Measurements from ENCODE around the gene DHPS.
A peak's percentile ranks its signal among the peaks of the same experiment; 100 is the strongest.
"Not testable (repeated sequence)": the region's sequence is repeated elsewhere in the genome, so short reads cannot be mapped to it uniquely, and the experiment has no call there.

DHPS gene

DNA sequence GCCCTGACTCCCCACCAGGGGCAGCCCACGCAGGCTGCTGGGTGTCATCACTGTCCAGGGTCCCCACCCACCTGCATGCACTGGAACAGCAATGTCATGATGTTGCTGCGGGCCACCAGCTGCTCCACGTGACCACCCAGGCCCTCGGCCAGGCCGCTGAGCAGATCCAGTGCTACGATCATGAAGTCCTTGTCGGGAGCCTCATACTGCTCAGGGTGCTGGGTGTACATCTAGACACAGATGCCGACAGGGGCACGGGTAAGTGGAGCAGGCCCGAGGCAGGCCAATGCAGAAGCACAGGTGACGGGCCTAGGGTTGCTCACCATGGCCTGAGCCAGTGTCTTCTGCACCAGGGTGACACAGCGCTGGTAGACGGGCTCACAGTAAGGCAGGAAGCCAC lies 23.5 kb upstream of the DHPS start:
- DNase-seq: no peak

DNA sequence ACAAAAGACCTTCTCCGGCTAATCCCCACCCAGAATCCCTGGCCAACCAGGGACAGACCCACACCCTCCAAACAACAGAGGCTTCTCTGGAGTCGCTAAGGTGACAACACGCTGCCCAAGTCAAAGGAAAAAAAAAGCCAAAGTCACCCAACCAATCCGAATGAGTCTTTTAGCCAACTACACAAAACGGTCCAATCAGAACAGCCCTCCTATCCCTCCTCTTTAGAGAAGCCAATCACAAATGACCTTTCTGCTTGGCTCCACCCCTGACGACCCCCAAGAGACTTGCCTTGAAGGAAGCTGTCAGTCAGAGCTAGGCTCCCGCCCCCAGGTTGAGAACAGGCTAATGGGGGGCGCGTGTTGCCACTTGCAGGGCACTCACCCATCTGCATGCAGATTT lies 21.4 kb upstream of the DHPS start:
- peak in 1 of 4 experiments; percentile 6 for DNase-seq

DNA sequence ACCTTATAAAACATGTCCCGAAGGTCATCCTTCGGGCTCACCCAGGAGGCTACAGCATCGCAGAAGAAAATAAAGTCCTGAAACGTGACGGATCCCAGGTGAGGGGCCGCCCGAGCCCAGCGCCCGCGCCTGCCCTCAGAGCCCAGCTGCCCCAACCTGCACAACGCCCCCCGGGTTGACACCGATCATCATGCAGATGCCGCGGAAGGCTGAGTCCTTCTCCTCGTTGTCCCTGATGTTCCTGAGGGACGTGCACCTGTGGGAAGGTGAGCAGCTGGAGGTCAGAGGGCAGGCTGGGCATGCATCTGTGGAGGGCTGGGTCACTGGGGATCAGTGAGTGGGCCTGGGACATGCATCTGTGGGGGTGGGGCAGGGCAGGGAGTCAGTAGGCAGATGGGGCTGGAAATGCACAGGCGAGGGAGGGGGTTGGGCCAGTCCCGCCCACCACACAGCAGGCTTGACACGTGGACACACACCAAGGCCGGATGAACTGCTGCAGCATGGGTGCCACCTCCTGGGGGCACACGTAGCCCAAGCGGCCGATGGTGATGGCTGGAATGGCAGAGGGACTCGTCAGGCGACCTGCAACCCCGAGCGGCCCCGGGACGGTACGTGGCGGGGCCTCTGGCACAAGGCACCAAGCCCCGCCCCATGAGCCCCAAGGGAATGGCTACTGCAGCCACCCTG lies 20.1 kb upstream of the DHPS start:
- DNase-seq: no peak

DNA sequence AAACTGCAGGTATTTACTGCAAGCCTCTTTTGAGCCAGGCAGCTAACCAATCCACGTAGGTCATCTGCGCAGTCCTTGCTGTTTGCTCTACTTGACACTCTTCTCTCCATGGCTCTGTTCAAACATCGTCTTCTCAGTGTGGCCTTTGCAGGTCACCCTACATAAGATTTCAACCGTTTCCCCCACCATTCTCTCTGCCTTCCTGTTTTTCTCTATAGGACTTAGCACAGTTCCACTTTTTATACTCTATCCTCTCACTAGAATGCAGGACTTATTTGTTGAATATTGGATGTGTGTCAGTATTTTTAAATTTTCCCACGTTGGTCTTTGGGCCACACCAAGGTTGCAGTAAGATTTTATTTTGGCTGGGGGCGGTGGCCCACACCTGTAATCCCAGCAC lies 16.5 kb upstream of the DHPS start:
- DNase-seq: no peak

DNA sequence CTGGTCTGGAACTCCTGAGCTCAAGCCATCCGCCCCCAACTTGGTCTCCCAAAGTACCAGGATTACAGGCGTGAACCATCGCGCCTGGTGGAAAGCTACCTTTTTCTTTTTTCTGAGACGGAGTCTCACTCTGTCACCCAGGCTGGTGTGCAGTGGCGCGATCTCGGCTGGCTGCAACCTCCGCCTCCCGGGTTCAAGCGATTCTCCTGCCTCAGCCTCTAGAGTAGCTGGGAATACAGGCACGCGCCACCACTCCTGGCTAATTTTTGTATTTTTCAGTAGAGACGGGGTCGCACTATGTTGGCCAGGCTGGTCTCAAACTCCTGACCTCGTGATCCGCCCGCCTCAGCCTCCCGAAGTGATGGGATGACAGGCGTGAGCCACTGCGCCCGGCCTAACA lies 15.7 kb upstream of the DHPS start:
- not testable (repeated sequence) for DNase-seq

DNA sequence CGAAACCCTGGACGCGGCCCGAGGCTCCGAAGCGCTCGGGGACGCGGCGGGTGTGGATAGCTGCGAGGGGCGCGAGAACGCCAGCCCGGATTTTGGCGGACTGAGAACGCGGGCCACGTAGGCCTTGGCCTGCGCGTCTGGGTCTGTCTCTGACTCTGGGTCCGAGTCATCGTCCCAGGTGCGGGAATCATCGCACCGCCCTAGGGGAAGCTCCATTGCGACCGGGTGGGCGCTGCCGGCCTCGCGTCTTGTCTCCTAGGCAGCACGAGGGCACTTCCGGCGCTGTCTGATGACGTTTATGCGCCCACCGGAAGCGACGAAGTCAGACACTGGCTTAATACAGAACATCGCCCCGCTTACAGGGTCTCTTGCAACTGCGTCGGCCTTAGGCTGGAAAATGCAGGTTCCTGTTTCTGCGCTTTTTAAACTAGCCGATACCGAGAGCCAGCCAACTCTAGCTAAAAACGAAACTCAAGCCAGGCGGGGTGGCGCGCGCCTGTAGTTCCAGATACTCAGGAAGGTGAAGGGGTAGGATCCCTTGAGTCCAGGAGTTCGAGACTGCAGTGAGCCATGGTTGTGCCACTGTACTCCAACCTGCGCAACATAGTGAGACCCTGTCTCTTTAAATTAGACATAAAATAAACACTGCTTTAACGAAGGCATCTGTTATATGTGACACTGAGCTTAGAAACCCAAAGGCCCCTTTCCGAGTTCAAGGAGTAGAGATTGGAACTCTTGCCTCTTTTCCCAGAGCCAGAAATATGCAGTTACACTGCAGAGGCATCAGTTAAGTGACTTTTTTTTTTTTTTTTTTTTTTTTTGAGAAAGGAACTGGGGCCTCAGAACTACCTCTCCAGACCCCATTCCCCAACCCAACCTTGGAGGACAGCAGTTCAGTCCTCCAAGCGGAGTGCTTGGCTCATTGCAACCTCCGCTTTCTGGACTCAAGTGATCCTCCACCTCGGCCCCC lies 15.0 kb upstream of the DHPS start, which contains the start of gene FBXW9:
Gene FBXW9 (minus strand): TSS at position 266 of the 970 bp plus-strand sequence. CDS start 50 bp downstream, at position 216.
- peak; percentile 97 to 99 (median 98) for DNase-seq

DNA sequence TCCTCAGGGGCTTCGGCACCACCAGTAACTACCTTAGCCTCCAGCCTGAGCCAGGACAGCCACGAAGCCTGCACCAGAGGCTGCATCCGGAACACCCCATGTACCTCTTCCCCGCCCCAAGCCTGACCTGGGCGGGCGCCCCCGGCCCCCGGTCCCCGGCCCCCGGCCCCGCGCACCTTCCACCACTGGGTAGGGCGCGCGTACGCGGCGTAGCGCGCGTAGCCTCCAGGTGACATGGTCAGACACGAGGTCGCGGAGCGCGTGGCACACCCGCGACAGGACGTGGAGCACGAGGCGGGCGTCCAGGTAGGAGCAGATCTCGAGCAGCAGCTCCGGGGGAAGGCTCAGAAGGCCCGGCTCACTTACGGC lies 14.3 kb upstream of the DHPS start:
- DNase-seq: peak in 1 of 4 experiments; percentile 18

DNA sequence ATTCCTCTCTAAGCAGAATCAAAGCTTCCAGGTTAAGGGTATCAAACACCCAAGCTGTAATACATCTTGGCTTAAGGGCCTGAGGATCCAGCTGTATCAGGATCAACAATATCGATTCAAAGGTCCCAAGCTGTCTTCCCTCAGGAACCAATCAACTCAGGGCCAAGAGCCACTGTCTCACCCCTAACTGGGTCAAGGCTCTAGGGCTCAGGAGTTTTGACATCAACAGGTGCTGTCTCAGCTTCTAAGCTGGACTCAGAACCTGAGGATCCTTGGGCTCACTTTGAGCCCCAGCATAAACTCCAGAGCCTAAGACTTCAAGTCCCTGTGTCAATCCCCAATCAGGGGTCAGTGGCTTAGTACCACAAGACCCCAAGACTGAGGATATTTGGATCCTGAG lies 13.8 kb upstream of the DHPS start:
- no peak for DNase-seq

DNA sequence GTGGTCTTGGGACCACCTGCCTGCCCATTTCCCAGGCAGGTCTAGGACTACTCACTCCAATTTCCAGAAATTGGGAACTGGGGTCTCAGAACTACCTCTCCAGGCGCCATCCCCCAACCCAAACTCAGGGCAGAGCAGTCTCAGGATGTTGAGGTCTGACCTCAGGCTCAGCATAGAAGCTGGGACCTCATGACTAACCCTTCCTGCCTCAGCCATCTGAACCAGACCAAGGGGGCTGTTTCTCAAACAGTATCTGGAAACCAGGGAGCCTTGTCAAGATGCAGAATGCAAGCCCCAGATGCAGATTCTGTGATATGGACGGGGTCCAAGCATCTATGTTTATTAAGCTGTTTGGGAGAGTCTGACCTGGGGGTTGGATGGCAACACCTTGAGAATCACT lies 13.4 kb upstream of the DHPS start:
- DNase-seq: no peak

DNA sequence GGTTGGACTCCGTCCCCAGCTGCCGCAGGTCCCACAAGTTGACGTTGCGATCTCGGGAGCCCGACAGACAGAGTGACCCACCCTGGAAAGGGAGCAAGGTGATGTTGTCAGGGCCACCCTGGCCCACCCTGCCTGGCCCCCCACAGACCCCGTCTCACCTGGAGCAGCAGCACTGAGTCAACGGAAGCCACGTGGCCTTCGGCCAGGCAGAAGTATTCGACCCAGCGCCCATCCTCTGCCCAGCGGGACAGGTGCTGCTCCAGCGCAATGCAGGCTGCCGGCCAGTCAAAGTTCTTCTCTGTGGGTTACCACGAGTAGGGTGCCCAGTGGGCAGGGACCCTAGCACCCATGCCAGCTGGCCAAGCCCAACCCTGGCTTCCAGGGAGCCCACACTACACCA lies 13.0 kb upstream of the DHPS start:
- no peak for DNase-seq

DNA sequence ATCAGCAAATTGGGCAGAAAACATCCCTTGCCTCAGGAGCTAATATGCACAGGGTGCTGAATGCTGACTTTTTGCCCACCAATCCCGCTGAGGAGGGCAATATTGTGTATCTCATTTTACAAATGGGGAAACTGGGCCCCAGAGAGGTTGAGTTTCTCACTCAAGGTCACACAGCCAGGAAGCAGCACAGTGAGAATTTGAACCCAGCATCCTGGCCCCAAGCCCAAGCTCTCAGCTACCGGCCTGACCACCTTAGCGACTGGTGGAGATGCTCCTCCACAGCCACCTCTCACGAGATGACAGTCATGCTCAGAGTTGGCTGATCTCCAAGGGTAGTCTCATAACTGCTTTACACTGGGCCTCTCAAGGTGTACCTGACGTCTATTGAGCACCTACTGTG lies 11.3 kb upstream of the DHPS start:
- no peak for DNase-seq

DNA sequence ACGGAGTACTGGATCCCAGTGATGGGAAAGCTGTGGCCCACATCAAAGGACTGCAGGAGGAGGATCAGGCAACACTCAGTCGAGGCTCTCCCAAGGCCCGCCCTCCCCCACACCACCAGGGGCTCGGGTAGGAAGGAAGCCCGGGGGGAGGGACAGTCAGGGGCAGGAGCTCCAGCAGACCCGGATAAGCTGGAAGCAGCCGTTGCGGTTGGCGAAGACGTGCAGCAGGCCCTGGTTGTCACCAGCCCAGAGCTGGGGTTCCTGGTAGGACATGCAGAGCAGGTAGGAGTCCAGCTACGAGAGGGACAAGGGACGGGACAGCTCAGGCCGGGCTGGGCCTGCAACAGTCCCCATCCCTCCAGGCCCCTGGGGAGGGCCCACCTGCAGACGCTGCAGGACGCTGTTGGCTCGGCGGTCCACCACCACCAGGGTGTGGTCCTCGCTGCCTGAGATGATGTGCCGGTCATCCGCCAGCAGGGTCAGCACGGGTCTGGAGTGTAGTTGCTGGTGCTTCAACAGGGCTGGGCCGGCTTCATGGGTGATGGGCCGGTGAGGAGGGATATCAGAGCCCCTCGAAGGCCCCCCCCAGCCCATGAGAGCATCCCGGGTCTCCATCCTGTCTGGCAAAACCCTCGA lies 8.0 kb upstream of the DHPS start:
- no peak for DNase-seq

DNA sequence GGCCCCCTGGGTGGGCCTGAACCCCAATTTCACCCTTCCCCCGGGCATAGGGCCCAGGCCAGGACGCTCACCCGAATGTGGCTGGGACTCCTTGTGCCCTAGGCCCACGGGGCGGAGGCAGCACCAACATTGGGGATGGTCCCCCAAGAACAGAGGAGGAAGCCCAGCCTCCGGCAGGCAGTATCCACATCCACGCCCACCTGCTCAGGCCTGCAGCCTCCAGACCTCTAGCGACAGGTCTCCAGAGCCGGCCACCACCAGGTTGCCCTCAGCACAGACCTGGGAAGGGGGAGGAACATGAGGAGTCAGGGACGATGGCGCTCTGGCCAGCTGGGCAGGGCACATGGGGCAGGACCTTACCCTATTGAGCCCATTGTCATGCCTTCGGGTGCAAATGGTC lies 7.3 kb upstream of the DHPS start:
- no peak for DNase-seq

DNA sequence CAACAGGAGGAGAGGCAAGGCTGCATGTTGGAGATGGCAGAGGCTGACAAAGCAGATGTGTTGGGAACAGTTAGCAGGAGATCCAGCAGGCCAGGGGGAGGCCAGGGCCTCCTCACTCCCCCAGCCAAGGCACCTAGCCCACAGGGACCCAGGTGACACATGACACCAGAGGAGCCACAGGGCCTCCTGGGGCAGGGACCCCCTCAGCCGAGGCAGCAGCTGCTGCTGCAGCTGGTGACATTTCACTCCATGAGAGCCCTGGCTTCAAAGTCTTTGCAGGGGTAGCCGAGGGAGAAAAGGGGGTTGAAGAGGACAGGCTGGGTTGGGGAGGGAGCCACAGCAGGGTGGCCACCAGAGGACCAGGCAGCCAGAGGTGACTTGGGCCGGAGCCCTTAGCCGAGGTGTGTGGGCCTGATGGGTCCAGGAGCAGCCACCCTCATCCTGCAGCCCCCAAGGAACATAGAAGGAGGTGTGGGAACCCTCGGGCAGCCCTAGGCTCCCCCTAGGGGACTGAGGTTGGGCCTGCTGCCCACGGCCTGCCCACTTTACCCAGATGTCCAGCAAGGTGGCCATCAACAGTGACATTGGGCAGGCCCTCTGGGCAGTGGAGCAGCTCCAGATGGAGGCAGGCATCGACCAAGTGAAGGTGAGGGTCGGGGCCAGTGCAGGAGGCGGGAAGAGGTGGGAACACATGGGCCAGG lies 6.0 kb upstream of the DHPS start, which contains the start of gene GNG14:
Gene GNG14 (plus strand): TSS at position 503 of the 701 bp plus-strand sequence. CDS start 51 bp downstream, at position 554.
- no peak for DNase-seq

DNA sequence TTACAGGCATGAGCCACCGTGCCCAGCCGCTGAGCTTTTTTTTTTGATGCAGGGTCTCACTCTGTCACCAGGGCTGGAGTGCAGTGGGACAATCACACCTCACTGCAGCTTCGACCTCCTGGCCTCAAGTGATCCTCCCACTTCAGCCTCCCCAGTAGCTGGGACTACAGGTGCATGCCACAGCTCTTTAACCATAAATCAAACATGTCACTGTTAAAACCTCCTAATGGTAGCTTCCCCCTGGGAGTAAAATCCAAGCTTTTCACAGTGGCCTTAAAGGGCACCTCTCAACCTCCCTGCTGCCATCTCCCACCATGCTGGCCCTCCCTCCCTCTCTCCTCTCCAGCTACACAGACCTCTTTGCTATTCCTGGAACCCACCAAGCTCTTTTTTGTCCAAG lies 4.2 kb upstream of the DHPS start:
- no peak for DNase-seq

DNA sequence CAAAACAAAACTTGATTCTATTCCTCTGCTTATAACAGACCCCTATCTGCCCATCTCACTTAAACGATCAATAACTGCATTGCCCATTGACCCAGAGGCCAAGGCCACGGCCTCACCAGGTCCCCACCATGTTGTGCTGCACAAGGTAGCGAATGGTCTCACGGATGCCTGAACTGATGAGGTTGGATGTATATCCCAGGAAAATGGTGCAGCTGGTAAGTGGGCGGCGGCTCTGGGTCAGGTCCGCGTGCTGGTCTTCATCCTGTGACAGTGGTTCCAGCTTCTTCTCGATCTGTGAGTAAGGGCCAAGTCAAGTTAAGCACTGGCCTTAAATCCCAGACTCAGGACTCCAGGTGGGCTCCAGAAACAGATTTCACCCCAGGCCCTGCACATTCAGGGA lies 1.6 kb downstream of the DHPS start:
- no peak for DNase-seq

DNA sequence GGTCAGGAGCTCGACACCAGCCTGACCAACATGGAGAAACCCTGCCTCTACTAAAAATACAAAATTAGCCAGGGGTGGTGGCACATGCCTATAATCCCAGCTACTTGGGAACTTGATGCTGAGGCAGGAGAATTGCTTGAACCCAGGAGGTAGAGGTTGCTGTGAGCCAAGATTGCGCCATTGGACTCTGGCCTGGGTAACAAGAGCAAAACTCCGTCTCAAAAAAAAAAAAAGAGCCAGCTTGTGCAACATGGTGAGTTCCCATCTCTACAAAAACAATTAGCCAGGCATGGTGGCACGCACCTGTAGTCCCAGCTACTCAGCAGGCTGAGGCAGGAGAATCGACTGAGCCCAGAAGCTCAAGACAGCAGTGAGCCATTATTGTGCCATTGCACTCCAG lies 3.6 kb downstream of the DHPS start:
- not testable (repeated sequence) for DNase-seq

DNA sequence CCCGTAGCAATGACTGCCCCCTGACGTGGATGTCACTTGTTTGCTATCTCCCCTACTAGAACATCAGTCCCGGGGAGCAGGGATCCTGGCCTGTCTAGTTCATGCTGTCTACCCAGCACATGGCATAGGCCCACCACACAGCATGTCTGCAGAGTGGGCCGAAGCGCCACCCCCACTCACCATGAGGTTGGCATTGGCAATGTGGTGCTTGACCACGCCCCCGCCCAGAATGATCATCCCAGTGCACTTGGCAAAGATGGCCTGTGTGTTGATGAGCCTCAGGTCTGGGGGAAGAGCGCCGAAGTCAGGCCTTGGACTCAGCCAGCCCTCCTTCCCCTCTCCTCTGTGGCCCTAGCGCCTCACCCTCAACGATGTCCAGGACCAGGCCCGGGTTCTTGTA lies 4.8 kb downstream of the DHPS start:
- DNase-seq: no peak

DNA sequence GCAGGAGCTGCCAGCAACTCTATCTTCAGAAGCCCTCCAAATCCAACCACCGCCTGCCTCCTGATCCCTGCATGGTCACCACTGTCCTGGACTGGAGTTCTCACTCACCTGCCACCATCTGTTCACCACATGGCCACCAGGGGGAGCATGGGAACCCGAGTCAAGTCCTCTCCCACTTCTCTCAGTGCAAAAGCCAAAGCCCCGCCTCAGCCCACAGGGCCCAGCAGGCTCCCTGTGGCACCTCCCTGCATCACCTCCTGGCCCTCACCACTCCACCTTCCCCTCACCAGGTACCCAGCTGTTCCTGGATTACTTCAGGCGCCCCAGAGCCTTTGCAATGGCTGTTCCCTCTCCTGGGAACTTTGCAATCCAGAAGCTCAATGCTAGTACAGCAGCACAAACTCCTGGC lies 5.3 kb downstream of the DHPS start:
- peak; percentile 83 to 92 (median 86) for DNase-seq

DNA sequence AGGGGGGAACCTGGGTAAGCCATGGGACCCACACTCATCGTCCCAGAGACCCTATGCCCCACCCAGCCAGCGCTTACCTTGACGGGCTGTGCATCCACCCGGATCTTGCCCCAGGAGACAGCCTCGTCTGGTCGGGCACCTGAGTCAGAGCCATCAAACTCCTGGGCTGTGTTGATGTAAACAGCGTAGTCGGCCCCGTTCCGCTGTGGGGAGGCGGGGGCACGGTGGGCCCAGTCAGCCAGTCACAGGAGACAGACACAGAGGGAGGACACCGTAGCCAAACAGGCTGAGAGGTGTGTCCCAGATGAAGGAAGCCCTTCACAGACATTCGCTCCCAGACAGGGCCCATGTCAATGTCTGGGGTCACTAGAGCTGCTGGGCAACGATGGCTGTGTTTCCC lies 5.7 kb downstream of the DHPS start:
- no peak for DNase-seq

DNA sequence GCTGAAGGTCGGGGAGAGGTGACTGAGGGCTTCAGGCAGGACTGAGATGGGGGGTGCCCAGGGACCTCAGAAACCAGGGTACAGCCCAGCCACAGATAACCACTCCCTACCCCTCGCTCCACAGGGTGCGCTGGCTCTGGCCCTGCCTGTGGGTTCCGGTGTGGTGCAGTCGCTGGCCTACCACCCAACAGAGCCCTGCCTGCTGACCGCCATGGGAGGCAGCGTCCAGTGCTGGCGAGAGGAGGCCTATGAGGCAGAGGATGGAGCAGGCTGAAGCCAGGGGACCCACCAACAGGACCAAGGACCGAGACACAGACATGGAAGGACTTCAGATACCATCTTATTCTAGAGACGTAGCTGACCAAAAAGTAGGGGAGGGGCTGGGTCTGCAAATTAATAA lies 6.3 kb downstream of the DHPS start:
- no peak for DNase-seq

DNA sequence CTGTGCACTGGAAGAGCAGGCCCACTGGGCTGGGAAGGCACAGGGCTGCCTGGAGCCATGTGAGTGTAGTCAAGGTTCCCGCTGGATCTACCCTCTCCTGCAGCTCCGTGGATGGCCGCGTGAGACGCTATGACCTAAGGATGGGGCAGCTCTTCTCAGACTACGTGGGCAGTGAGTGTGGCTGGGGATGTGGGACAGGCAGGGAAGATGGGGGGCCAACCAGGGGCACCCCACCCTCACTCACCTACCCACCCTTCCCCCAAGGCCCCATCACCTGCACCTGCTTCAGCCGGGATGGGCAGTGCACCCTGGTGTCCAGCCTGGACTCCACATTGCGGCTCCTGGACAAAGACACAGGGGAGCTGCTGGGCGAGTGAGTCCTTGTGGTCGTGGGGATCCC lies 8.9 kb downstream of the DHPS start:
- DNase-seq: no peak

Measured in suppressor macrophage (primary cell).